Measurements from ENCODE around the gene NUP188.

NUP188 gene

GRCh38 chr9:129022037-129022436 lies 74.5 kb downstream of the NUP188 start:
- no peak for DNase-seq (ENCODE audit: low read depth)
- TF ChIP-seq, protein P1, sequence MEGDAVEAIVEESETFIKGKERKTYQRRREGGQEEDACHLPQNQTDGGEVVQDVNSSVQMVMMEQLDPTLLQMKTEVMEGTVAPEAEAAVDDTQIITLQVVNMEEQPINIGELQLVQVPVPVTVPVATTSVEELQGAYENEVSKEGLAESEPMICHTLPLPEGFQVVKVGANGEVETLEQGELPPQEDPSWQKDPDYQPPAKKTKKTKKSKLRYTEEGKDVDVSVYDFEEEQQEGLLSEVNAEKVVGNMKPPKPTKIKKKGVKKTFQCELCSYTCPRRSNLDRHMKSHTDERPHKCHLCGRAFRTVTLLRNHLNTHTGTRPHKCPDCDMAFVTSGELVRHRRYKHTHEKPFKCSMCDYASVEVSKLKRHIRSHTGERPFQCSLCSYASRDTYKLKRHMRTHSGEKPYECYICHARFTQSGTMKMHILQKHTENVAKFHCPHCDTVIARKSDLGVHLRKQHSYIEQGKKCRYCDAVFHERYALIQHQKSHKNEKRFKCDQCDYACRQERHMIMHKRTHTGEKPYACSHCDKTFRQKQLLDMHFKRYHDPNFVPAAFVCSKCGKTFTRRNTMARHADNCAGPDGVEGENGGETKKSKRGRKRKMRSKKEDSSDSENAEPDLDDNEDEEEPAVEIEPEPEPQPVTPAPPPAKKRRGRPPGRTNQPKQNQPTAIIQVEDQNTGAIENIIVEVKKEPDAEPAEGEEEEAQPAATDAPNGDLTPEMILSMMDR (IDR thresholded peaks at IDR 0.05; ENCODE audit: low read depth, low read length, missing control alignments): no peak
- no peak overlapping the region for H3K4me3 ChIP-seq (ENCODE audit: low read depth, low read length)

DNA sequence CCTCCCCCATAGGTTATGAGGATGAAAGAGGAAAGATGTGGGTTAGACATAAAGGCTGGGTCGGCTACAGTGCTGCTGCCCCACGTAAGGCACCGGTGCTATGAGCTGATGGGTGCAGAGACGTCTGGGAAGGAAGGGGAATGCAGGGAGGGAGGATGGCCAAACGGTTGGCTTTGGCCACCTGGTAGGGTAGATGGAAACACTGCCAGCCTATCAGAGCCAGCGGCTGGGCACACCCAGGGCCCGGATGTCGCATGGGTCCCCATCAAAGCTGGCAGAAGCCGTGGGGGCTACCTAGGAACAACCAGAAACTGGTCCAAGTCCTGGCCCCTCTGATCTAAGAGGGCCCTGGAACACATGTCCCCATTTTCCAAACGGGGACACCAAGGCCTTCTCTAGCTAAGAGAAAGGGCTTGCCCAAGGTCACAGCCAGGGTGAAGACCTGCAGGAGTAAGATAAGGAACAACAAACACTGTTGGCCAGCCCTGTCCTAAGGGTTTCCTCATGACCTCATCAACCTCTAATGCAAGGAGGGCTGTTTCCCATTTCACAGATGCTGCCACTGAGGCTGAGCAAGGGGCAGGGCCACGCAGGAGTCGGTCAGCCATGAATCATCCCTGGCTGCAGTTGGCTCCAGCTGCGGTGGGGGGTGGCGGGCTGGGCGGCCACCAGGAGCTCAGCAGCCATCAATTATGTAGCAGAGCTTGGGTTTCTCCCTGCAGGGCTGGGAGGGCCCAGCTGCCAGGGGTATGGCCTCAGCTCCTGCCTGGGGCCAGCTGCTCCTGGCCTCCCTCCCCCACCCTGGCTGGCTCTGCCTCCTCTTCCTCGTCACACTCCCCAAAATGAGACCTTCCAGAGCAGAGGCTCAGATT lies 75.8 kb downstream of the NUP188 start:
- TF ChIP-seq, protein P1 (IDR thresholded peaks at IDR 0.05; ENCODE audit: low read depth, low read length, missing control alignments): no peak
- H3K4me3 ChIP-seq (ENCODE audit: low read depth, low read length): no peak overlapping the region
- DNase-seq (ENCODE audit: low read depth): no peak

DNA sequence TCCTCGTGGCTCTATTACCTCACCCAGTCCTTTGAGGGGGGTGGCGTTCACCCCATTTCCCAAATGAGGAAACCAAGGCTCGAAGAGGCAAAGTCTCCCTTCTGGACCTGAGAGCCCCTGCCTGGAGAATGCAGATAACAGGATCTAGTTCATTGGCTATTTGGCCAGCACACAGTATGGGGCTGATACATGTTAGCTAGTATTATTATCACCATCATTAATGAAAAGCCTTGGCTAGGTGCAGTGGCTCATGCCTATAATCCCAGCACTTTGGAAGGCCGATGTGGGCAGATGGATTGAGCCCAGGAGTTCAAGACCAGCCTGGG lies 76.4 kb downstream of the NUP188 start:
- TF ChIP-seq, protein P1 (IDR thresholded peaks at IDR 0.05; ENCODE audit: low read depth, low read length, missing control alignments): no peak
- DNase-seq (ENCODE audit: low read depth): no peak
- no peak overlapping the region for H3K4me3 ChIP-seq (ENCODE audit: low read depth, low read length)

DNA sequence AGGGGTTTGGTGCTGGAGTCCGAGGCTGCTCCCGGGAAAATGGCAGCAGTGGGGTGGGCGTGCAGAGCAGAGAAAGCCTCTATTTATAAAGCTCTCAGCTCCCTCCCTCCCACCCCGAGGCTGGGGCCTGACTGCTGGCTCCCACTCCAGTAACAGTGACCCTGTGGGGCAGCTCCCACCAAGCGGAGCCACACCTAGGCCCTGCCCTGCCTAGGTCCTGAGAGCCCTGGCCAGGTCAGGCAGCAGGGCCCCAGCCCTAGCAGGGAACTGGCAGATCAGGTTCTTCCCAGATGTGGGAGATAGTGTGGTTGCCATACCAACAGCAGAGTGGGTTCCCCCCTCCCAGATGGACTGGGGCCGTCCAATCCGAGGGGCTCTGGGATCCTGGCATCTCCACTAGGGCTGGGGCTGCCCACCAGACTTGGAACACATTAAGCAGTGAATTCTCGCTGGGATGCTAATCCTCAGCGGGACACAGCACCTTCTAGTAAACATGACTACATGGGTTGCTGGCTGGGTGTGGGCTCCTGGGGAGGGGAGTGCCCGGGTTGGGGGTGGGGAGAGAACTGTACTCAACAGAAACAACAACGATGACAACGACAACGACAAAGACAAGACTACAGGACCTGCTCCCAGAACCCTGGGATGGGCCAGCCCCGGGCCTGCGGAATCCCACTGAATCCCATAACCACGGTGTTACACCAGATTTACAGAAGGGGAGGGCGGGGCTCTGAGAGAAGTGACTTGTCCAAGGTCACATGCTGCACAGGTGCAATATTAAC lies 79.1 kb downstream of the NUP188 start:
- TF ChIP-seq, protein P1 (IDR thresholded peaks at IDR 0.05; ENCODE audit: low read depth, low read length, missing control alignments): no peak
- H3K4me3 ChIP-seq (ENCODE audit: low read depth, low read length): peak overlapping the region; percentile 87
- DNase-seq (ENCODE audit: low read depth): no peak

DNA sequence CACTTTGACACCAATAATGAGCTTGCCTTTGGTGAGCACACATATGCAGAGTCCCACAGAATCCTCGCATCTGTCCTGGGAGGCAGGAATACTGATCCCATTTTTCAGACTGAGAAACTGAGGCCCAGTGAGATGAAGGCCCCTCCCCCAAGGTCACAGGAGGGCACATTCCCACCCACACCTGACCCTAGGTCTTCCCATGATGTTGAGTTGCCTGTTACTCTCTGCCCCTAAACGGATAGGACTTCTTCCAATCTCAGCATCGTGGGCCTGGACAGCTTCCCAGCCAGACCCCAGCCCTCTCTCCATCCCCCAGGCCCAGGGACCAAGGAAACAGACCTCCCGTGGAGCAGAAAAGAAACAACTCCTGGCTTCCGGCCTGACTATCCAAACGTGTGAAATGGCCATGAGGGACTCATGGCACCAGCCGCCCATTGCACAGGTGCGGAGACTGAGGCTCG lies 79.8 kb downstream of the NUP188 start:
- H3K4me3 ChIP-seq (ENCODE audit: low read depth, low read length): peak overlapping the region; percentile 87
- DNase-seq (ENCODE audit: low read depth): no peak
- TF ChIP-seq, protein P1 (IDR thresholded peaks at IDR 0.05; ENCODE audit: low read depth, low read length, missing control alignments): no peak

GRCh38 chr9:129027685-129028191 lies 80.2 kb downstream of the NUP188 start:
- peak overlapping the region; percentile 87 for H3K4me3 ChIP-seq (ENCODE audit: low read depth, low read length)
- TF ChIP-seq, protein P1 (IDR thresholded peaks at IDR 0.05; ENCODE audit: low read depth, low read length, missing control alignments): no peak
- no peak for DNase-seq (ENCODE audit: low read depth)
